MM.1S (cell line): ENCODE measurements around the gene SPG21.

Experiments
- DNase-seq: peaks from one replicate; pipeline ENCODE4 v3.0.0-alpha.2; 2015
- H2AFZ ChIP-seq: fragments of 300-600 bp; sonication (generic); 2 replicates; pipeline ENCODE4 v1.6.0; 2016; ENCODE audit warnings: antibody characterized with exemption, low read length
- H3F3A ChIP-seq: fragments of 300-600 bp; sonication (generic); 2 replicates; pipeline ENCODE4 v1.6.1; 2016; ENCODE audit warnings: mild to moderate bottlenecking, antibody characterized with exemption, low read length, moderate library complexity, mixed read lengths; ENCODE audit not compliant: insufficient read depth
- H3K27ac ChIP-seq: fragments of 300-600 bp; sonication (generic); 2 replicates; pipeline ENCODE4 v1.5.1; 2016; ENCODE audit warnings: mild to moderate bottlenecking, low read length
- H3K27me3 ChIP-seq: fragments of 300-600 bp; sonication (generic); replicated peaks from 2 replicates; pipeline ENCODE4 v1.6.0; 2016; ENCODE audit warnings: low read length; ENCODE audit not compliant: insufficient read depth
- H3K36me3 ChIP-seq: fragments of 300-600 bp; sonication (generic); replicated peaks from 2 replicates; pipeline ENCODE4 v1.6.1; 2016; ENCODE audit warnings: mild to moderate bottlenecking, low read length, mixed read lengths; ENCODE audit not compliant: insufficient read depth
- H3K4me1 ChIP-seq: fragments of 300-600 bp; sonication (generic); 2 replicates; pipeline ENCODE4 v1.6.1; 2016; ENCODE audit warnings: low read length, mixed read lengths
- H3K4me2 ChIP-seq: fragments of 300-600 bp; sonication (generic); 2 replicates; pipeline ENCODE4 v1.6.0; 2016; ENCODE audit warnings: low read depth, low read length
- H3K4me3 ChIP-seq: fragments of 300-600 bp; sonication (generic); 2 replicates; pipeline ENCODE4 v1.5.1; 2016; ENCODE audit warnings: low read length, mixed read lengths
- H3K79me2 ChIP-seq: fragments of 300-600 bp; sonication (generic); 2 replicates; pipeline ENCODE4 v1.6.1; 2016; ENCODE audit warnings: mixed run types, low read length, mixed read lengths
- H3K9ac ChIP-seq: fragments of 300-600 bp; sonication (generic); 2 replicates; pipeline ENCODE4 v1.6.1; 2016; ENCODE audit warnings: low read length, mixed read lengths
- H3K9me2 ChIP-seq: fragments of 300-600 bp; sonication (generic); replicated peaks from 2 replicates; pipeline ENCODE4 v1.6.1; 2016; ENCODE audit warnings: mild to moderate bottlenecking, low read length, mixed read lengths; ENCODE audit not compliant: insufficient read depth
- H3K9me3 ChIP-seq: fragments of 300-600 bp; sonication (generic); replicated peaks from 2 replicates; pipeline ENCODE4 v1.6.1; 2016; ENCODE audit warnings: mild to moderate bottlenecking, low read length, mixed read lengths; ENCODE audit not compliant: insufficient read depth
- H4K20me1 ChIP-seq: fragments of 300-600 bp; sonication (generic); 2 replicates; pipeline ENCODE4 v1.6.1; 2016; ENCODE audit warnings: mild to moderate bottlenecking, low read length, moderate library complexity, mixed read lengths; ENCODE audit not compliant: insufficient read depth
- CTCF ChIP-seq: fragments of 300-600 bp; sonication (generic); IDR thresholded peaks from 2 replicates; pipeline ENCODE4 v1.5.1; 2016; ENCODE audit warnings: antibody characterized with exemption, low read length, mixed read lengths
- EZH2 ChIP-seq: fragments of 300-600 bp; sonication (generic); optimal IDR thresholded peaks from 2 replicates; pipeline ENCODE3; 2017; ENCODE audit warnings: low read depth, mild to moderate bottlenecking, antibody characterized with exemption, low read length, mixed read lengths
- EZH2phosphoT487 ChIP-seq: fragments of 300-600 bp; sonication (generic); IDR thresholded peaks from 2 replicates; pipeline ENCODE4 v1.6.1; 2018; ENCODE audit warnings: antibody characterized with exemption, low read length

SPG21 gene

DNA sequence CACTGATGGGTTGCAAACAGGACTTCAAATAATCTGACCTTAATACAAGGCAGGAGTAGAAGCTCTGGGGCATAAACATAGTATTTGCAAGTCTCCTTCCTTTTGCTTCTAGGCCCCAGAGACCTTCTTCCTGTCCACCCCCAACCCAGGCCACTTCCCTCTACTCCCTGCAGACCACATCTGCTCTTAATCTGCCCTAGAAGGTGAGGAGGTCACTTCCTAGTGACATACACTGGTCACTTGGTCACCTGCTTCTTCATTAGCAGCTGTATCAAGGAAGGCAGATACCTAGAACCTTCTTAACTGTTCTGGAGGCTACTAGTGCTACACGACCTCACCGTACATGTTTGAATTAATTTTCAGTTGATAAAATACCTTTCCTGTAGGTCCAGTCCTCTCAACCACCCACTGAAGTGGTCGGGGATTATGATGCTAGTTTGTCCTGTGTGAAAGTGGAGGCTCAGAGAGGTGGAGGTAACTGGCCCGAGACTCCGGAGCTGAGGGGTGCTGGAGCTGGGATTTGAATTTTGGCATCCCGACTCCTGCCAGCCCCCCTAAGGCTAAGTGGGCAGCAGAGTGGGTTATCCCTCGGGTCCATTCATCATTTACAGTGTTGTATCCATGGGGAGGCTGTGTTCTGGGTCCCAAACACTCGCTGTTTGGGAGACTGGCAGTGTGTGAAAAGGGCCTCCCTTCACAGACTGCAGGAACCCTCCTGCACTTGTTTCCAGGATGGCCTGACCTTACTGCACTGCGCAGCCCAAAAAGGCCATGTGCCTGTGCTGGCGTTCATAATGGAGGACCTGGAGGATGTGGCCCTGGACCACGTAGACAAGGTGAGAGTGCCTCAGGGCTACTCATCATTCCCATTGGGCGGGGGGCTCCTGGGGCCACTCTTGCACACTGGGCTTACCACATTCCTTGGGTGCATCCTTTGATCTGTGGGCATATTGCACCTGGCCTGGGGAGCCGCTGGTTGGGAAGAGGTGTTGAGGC, 64.1 kb downstream of the SPG21 start:
- Histone ChIP-seq H4K20me1 (no peaks in the 10 kb centered on the region), H3K4me2 (no peak overlapping the region), H3K79me2 (peaks cover 17% of the 10 kb centered on the region), H3F3A (peaks cover 25% of the 10 kb centered on the region), H2AFZ (no peak overlapping the region), H3K9ac (no peak overlapping the region), H3K4me3 (no peak overlapping the region), H3K36me3 (no peaks in the 10 kb centered on the region), H3K27ac (no peak overlapping the region), H3K9me3 (no peaks in the 10 kb centered on the region), H3K27me3 (no peaks in the 10 kb centered on the region), H3K4me1 (peaks cover 27% of the 10 kb centered on the region), H3K9me2 (no peaks in the 10 kb centered on the region)
- TF ChIP-seq CTCF (no peak), EZH2 (no peak), EZH2phosphoT487 (no peak)
- no peak for DNase-seq

GRCh38 chr15:64923546-64923945, 66.2 kb downstream of the SPG21 start:
- Histone ChIP-seq H3K27me3 (no peaks in the 10 kb centered on the region), H3K4me2 (no peak overlapping the region), H3K4me3 (no peak overlapping the region), H3K4me1 (peaks cover 9% of the 10 kb centered on the region), H3K36me3 (no peaks in the 10 kb centered on the region), H3K9ac (no peak overlapping the region), H3K79me2 (peaks cover 25% of the 10 kb centered on the region), H3K9me3 (no peaks in the 10 kb centered on the region), H2AFZ (no peak overlapping the region), H3K27ac (no peak overlapping the region), H3K9me2 (no peaks in the 10 kb centered on the region), H3F3A (peaks cover 9% of the 10 kb centered on the region; the same call in 1 of the 2 replicates), H4K20me1 (no peaks in the 10 kb centered on the region)
- TF ChIP-seq EZH2phosphoT487, result no peak
- no peak for TF ChIP-seq CTCF
- TF ChIP-seq EZH2, result no peak
- no peak for DNase-seq

GRCh38 chr15:64921711-64922110, 68.0 kb downstream of the SPG21 start:
- H3K27me3 ChIP-seq, result no peaks in the 10 kb centered on the region
- no peaks in the 10 kb centered on the region for H3K9me3 ChIP-seq
- H3K27ac ChIP-seq, result no peak overlapping the region
- peaks cover 32% of the 10 kb centered on the region for H3K79me2 ChIP-seq
- no peaks in the 10 kb centered on the region for H3F3A ChIP-seq
- H3K36me3 ChIP-seq, result no peaks in the 10 kb centered on the region
- no peaks in the 10 kb centered on the region for H3K9me2 ChIP-seq
- TF ChIP-seq EZH2, result no peak
- TF ChIP-seq EZH2phosphoT487, result no peak
- DNase-seq, result no peak
- H3K9ac ChIP-seq, result no peak overlapping the region
- H3K4me1 ChIP-seq, result no peaks in the 10 kb centered on the region
- no peak overlapping the region for H3K4me3 ChIP-seq
- H2AFZ ChIP-seq, result no peak overlapping the region
- H3K4me2 ChIP-seq, result no peak overlapping the region
- H4K20me1 ChIP-seq, result no peaks in the 10 kb centered on the region

DNA sequence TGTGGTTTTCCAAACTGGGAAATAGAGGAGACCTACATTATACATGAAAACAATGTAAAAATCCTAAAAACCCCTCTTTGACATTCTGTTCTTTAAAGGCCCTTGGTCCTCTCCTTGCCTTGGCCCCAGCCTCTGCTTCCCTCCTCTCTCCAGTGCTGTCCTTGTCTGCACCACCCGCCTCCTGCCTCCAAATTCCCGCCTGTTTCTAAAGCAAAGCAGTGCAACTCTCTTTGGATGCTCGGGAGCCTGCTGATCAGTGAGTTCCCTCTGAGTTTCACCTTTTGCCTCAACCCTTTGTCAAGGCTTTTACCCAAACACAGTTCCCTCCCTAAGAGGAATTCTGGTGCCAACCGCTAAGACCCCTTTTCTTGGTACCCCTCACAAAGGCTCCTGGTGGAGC, 70.0 kb downstream of the SPG21 start:
- no peaks in the 10 kb centered on the region for H3K36me3 ChIP-seq
- no peaks in the 10 kb centered on the region for H3K9me2 ChIP-seq
- H3K9me3 ChIP-seq, result no peaks in the 10 kb centered on the region

More for the DNA sequence above, 70.0 kb downstream of the SPG21 start:
- Histone ChIP-seq H3K27me3 (no peaks in the 10 kb centered on the region), H2AFZ (no peak overlapping the region), H3K4me3 (no peak overlapping the region), H3F3A (no peaks in the 10 kb centered on the region), H3K79me2 (peaks cover 40% of the 10 kb centered on the region), H4K20me1 (no peaks in the 10 kb centered on the region), H3K27ac (no peak overlapping the region), H3K4me1 (no peaks in the 10 kb centered on the region), H3K4me2 (no peak overlapping the region), H3K9ac (no peak overlapping the region)
- no peak for TF ChIP-seq CTCF
- no peak for TF ChIP-seq EZH2phosphoT487
- TF ChIP-seq EZH2, result no peak
- DNase-seq, result no peak
